Activated B cell treated with CpG ODN at 0.5 μM for 24 hours (primary cell): ENCODE results near the gene ITGA6. TPM values are rescaled to one million over a fixed set of nuclear protein-coding genes. Genes with fewer than 3 reads are reported as not detected.

Experiments used
- ATAC-seq: fragments of 200-7000 bp; cut with Tn5 transposase; one replicate; pipeline ENCODE4 v1.10.0; 2021; ENCODE audit warnings: low read depth, mild to moderate bottlenecking, moderate library complexity
- CTCF ChIA-PET: fragments of 350-600 bp; sonication (Branson Sonifier 250); formaldehyde crosslinking; loops from one replicate; lab custom pipeline; 2021; ENCODE audit warnings: antibody characterized with exemption; lab: Charles Lee
- POLR2A ChIA-PET: fragments of 350-600 bp; sonication (Branson Sonifier 250); formaldehyde crosslinking; loops from one replicate; lab custom pipeline; 2021; ENCODE audit warnings: antibody characterized with exemption; lab: Charles Lee
- DNase-seq: peaks from one replicate; pipeline ENCODE4 v3.0.0; 2022
- H3K27ac Mint-ChIP-seq: one replicate; pipeline ENCODE4 v1.8.0; 2020; ENCODE audit warnings: mixed read lengths
- H3K27me3 Mint-ChIP-seq: one replicate; pipeline ENCODE4 v1.8.0; 2021; ENCODE audit warnings: mixed read lengths
- H3K36me3 Mint-ChIP-seq: one replicate; pipeline ENCODE4 v1.8.0; 2021; ENCODE audit warnings: low read depth, mixed read lengths
- H3K4me1 Mint-ChIP-seq: one replicate; pipeline ENCODE4 v1.8.0; 2021; ENCODE audit warnings: mixed read lengths
- H3K4me3 Mint-ChIP-seq: one replicate; pipeline ENCODE4 v1.8.0; 2020; ENCODE audit warnings: mild to moderate bottlenecking, mixed read lengths
- H3K9me3 Mint-ChIP-seq: one replicate; pipeline ENCODE4 v1.8.0; 2020; ENCODE audit warnings: mixed read lengths
- CTCF ChIP-seq: fragments of 200-600 bp; IDR thresholded peaks from one replicate; pipeline ENCODE4 v1.8.0; 2022; ENCODE audit warnings: antibody characterized with exemption, mild to moderate bottlenecking
- intact Hi-C: fragments of 100-400 bp; cut with micrococcal nuclease; formaldehyde crosslinking; loops from one replicate; pipeline ENCODE4 v1.15.1; 2024
- total RNA-seq: library from RNA; stranded (reverse); gene quantifications from 2 replicates; pipeline ENCODE4 v1.2.3, GENCODE V29; 2022

ITGA6 gene
- total RNA-seq, 1 donor from 2014 or later = 0.31 TPM

DNA sequence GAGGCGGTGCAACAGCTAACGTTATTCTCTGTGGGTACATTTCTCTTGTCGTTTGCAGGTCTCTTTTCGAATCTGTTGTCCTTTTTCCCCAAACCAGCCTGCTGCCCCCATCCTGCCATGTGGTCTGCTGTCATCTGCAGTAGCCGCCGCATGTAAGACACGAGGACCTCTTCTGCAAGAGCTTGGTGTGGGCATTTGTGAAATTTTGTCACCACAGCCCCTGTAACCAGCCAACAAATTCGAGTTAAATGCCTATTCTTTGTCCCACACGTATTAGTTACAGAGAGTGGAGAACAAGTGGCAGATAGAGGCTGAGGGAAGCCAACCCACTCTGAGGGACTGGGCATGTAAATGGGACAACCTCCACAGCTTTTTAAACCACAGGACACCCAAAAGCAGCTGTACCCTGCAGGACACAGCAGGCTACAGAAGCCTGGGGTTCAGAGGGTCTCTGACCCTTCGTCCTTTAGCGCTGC lies 35.0 kb downstream of the ITGA6 start:
- intact Hi-C loops = loop anchor here (1.0 to 10.0 kb wide), 6 partner anchors 36 to 1488 kb away; partner anchors contain the start of genes DYNC1I2 and ITGA6
- DNase-seq (no peak), ATAC-seq (no peak)
- ChIA-PET POLR2A (no interaction called here), CTCF (interaction anchor here (0.9 to 4.1 kb wide), 18 partner anchors 10 to 889 kb away, joined by 3 to 23 read pairs (median 6); partner anchors contain the start of gene DLX2)
- Mint-ChIP-seq H3K4me1 (peaks cover 55% of the 10 kb centered on the region), H3K36me3 (no peaks in the 10 kb centered on the region), H3K4me3 (no peak overlapping the region), H3K9me3 (no peaks in the 10 kb centered on the region), H3K27ac (no peak overlapping the region), H3K27me3 (peaks cover 8% of the 10 kb centered on the region)
- TF ChIP-seq CTCF = no peak

DNA sequence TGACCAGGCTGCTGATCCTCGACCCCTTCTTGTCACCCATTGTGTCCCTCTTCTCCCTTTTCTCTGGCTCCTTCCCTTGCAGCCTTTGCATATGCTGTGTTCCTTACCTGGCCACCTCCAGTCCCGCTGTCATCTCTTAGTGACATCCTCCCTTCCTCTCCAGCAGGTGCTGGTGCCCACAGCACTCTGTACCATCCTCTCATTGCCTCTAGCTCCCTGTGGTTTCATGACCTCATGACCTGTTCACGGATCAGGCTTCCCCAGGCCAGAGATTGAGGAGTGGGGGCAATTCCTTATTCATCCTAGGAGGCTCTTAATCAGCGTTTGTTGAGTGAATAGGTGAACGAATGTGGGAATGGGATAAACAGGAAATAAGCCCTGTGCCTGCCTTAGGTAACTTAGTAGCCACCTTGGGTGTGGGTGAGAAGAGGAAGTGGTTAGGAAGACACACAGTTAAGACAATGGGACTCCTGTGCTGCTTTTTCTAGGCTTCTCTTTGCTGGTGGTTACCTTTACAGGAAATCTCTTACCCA lies 35.5 kb downstream of the ITGA6 start:
- intact Hi-C loops = loop anchor here (1.0 to 10.0 kb wide), 6 partner anchors 36 to 1488 kb away; partner anchors contain the start of genes DYNC1I2 and ITGA6
- peaks cover 3% of the 10 kb centered on the region for H3K27me3 Mint-ChIP-seq
- H3K36me3 Mint-ChIP-seq = no peaks in the 10 kb centered on the region
- ChIA-PET POLR2A (no interaction called here), CTCF (interaction anchor here (1.1 to 4.1 kb wide), 10 partner anchors 13 to 889 kb away, joined by 3 to 23 read pairs (median 6); partner anchors contain the start of gene DLX2)
- H3K4me1 Mint-ChIP-seq = peaks cover 55% of the 10 kb centered on the region
- no peaks in the 10 kb centered on the region for H3K9me3 Mint-ChIP-seq
- peak overlapping the region; percentile 10 for H3K27ac Mint-ChIP-seq
- TF ChIP-seq CTCF = no peak
- peak overlapping the region; percentile 16 for H3K4me3 Mint-ChIP-seq
- peak; percentile 39 for ATAC-seq
- DNase-seq = no peak

GRCh38 chr2:172464400-172465129 lies 37.2 kb downstream of the ITGA6 start:
- no peaks in the 10 kb centered on the region for H3K36me3 Mint-ChIP-seq
- H3K4me3 Mint-ChIP-seq = no peak overlapping the region
- ATAC-seq = no peak

GRCh38 chr2:172465417-172466334 lies 38.3 kb downstream of the ITGA6 start:
- intact Hi-C loops = loop anchor here (1.0 to 10.0 kb wide), 7 partner anchors 293 to 1491 kb away; no protein-coding TSS in a partner anchor
- TF ChIP-seq CTCF = peak; percentile 83
- POLR2A ChIA-PET = no interaction called here
- no peak overlapping the region for H3K27ac Mint-ChIP-seq
- no peaks in the 10 kb centered on the region for H3K36me3 Mint-ChIP-seq
- H3K9me3 Mint-ChIP-seq = no peaks in the 10 kb centered on the region
- DNase-seq (no peak), ATAC-seq (peak; percentile 74)
- H3K4me1 Mint-ChIP-seq = peaks cover 49% of the 10 kb centered on the region
- CTCF ChIA-PET = interaction anchor here (0.5 to 1.8 kb wide), 5 partner anchors 38 to 867 kb away, joined by 3 to 5 read pairs (median 4); partner anchors contain the start of gene ITGA6
- H3K4me3 Mint-ChIP-seq = no peak overlapping the region
- H3K27me3 Mint-ChIP-seq = peaks cover 2% of the 10 kb centered on the region

More at GRCh38 chr2:172464400-172465129, 37.2 kb downstream of the ITGA6 start:
- peaks cover 55% of the 10 kb centered on the region for H3K4me1 Mint-ChIP-seq
- TF ChIP-seq CTCF = no peak
- peaks cover 2% of the 10 kb centered on the region for H3K27me3 Mint-ChIP-seq
- no peak for DNase-seq
- H3K27ac Mint-ChIP-seq = no peak overlapping the region
- CTCF ChIA-PET = interaction anchor here (1.7 kb wide), 1 partner anchor 866 kb away, joined by 5 read pairs; no protein-coding TSS in a partner anchor
- intact Hi-C loops = loop anchor here (1.0 to 10.0 kb wide), 8 partner anchors 292 to 1490 kb away; partner anchors contain the start of gene DYNC1I2
- POLR2A ChIA-PET = no interaction called here
- H3K9me3 Mint-ChIP-seq = no peaks in the 10 kb centered on the region
